Endometrium (tissue), 2 donors: ENCODE measurements around the gene SENP2.
"Not testable (repeated sequence)": the region's sequence is repeated elsewhere in the genome, so short reads cannot be mapped to it uniquely, and the experiment has no call there.

Experiments used
- FAIRE-seq: peaks from 2 replicates; lab custom pipeline; 2012; peaks lifted over from hg19 to GRCh38; lab: Jason Lieb, UNC
- donor health status: control.
- donor health status: control.

Gene SENP2

DNA sequence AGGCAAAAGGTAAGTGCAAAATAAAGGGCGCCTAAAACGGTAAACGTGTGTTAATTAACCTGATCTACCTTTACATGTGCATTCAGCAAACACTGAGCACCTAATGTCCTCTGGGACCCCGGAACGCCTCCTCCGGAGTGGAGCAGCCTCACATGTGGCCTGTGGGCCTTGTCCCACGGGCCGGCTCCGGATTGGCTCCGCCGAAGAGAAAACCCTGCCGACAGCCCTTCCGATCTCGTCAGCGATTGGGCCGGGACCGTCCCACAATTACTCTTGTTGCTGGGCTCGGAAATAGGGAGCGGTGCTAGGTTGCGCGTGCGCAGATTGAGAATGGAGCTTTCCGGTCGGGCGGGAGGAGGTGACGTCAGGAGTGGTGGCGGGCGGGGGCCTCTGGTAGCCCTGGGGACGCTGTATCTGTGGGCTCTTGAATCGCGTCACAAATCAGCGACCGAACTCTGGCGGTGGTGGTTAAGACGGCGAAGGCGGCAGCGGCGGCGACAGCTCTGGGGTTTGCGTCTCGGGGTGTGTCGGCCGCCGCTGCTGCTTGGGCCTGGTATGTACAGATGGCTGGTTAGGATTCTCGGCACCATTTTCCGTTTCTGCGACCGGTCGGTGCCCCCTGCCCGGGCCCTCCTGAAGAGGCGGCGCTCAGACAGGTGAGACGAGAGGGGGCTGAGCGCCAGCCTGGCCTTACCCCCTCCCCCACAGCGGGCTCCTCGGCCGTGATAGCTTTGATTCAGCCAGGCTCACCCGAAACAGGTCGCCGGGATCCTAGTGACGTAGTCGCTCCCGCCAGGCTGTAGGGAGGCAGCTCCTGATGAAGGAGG is at the start of gene SENP2:
Gene SENP2 (plus strand): TSS at position 437 of the 827 bp plus-strand sequence. CDS start 119 bp downstream, at position 556.
- peak; percentile 94 for FAIRE-seq

DNA sequence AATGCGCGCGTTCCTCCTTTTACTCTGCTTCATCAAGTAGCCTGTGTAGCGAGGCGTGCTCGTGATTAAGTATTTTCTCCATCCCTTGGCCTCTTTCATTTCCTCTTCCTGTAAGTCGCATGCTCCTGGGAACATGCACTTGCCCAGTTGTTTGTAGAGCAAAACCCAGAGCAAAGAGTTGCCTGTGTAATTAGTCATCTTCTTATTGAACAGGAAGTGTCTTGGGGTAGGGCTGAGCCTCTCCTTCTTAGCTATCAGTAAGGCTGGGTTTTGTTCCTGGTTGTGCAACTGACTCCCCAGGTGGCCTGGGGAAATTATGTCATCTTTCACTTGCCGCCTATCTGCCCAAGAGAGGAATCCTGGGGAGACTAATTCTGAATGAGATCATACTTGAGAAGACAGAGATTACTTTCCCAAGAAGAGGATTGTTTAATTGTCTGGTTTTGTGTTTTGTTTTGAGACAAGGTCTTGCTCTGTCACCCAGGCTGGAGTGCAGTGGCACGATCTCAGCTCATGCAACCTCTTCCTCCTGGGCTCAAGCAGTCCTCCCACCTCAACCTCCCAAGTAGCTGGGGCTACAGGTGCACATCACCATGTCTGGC is 48.6 kb upstream of the SENP2 start:
- no peak for FAIRE-seq

GRCh38 chr3:185539934-185540333 is 46.2 kb upstream of the SENP2 start:
- no peak for FAIRE-seq

- FAIRE-seq: no peak
Measured at GRCh38 chr3:185540695-185541094, 45.4 kb upstream of the SENP2 start.

DNA sequence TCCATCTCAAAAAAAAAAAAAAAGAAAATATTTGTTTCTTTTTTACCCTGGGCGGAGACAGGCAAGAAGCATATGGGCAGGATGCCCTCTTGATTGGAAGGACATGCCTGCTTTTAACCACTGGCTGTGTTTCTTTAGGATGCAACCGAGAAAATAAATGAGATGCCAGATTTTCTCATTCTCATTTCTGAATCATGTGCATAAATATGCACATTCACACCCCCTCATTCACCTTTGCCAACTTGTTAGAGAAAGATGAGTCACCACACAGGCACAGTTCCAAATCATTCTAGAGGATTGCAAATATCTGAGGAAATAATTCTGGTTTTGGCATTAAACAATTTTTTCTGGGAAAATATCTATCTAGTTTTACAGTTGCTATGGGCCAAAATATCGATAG is 37.0 kb upstream of the SENP2 start:
- no peak for FAIRE-seq

GRCh38 chr3:185549651-185550111 is 36.4 kb upstream of the SENP2 start:
- no peak for FAIRE-seq

- no peak for FAIRE-seq
Measured at GRCh38 chr3:185552358-185552877, 33.7 kb upstream of the SENP2 start, which contains the start of gene LIPH. TSS of gene LIPH (minus strand) at chr3:185552588. CDS start at chr3:185552471, 117 bp downstream.

- FAIRE-seq: no peak
Measured at GRCh38 chr3:185555101-185555501, 31.0 kb upstream of the SENP2 start.

GRCh38 chr3:185555860-185556347 is 30.2 kb upstream of the SENP2 start:
- FAIRE-seq: no peak

GRCh38 chr3:185556640-185557039 is 29.5 kb upstream of the SENP2 start:
- FAIRE-seq: not testable (repeated sequence)

DNA sequence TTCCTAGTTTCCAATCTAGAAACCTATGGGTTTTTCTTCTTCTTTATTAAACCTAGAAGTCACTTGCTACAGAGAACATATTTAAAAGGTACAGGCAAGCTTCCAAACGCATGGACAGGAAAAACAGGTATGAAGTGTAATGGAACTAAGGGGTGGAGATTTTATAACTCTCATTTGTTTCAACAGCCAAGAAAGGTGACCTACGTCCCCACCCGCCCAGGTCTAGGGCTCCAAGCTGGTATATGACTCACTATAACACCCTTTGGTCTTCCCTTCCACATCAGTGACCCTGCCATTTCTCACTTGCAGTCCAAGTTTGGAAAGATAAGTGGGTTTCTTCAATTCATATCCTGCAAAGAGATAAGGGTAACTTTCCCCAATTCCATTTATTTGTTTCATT is 27.7 kb upstream of the SENP2 start:
- FAIRE-seq: no peak

DNA sequence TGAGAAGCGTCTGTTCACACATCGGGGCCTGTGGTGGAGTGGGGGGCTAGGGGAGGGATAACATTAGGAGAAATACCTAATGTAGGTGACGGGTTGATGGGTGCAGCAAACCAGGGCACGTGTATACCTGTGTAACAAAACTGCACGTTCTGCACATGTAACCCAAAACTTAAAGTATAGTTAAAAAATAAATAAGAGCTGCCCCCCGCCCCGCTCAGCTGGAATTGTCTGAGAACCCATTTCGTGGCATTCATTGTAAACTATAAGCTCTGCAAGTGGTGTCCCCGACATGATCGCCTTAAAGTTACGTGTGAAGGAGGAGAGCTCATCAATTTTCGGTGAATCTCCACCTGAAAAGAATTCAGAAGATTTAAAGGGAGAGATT is 26.4 kb upstream of the SENP2 start:
- FAIRE-seq: no peak

GRCh38 chr3:185560676-185561075 is 25.4 kb upstream of the SENP2 start:
- FAIRE-seq: no peak

DNA sequence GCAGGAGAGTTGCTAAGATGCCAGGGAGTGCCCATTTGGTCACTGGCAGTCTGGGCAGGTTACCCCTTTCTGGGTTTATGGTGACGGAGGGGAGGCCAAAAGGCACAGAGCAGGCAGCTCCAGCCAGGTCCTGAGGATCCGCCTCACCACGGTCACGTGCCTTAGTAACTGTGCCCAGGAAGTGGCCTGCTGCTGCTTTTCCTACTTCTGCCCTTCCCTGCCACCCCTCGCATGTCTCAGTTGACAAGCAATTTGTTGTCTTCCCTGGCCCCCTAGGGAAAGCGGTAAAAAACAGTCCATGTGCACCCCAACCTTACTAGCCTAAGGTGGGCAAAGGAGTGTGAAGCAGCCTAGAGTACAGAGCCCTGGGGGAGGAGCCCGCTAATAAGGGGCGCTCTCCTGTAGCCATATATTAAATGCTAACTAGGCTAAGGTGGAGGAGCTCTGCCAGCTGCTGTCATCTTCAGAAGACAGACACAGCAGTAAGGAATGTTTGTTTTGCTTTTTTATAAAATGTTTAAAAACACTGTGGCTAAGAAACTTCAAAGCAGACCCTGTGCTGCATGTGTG is 24.6 kb upstream of the SENP2 start:
- FAIRE-seq: no peak

DNA sequence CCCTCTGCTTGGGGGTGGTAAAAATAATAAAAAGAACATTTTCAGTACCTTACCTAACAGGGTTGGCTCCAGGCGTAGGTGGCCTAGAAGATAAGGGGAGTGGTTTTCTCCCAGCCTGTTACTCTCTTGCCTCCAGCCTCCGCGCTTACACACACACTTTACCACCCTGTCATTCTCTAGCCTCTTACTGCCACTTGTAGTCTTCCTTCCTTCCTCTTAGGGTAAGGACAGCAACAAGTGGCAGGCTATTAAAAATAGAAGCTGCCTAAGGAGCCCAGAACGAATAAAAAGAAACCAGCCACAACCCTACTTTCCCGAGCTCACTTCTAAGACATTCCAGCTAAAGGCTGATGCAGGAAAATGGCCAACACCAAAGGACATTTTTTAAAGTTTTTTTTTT is 24.1 kb upstream of the SENP2 start:
- no peak for FAIRE-seq

- no peak for FAIRE-seq
Measured at GRCh38 chr3:185572183-185572582, 13.9 kb upstream of the SENP2 start.

GRCh38 chr3:185575108-185575869 is 10.8 kb upstream of the SENP2 start:
- not testable (repeated sequence) for FAIRE-seq

DNA sequence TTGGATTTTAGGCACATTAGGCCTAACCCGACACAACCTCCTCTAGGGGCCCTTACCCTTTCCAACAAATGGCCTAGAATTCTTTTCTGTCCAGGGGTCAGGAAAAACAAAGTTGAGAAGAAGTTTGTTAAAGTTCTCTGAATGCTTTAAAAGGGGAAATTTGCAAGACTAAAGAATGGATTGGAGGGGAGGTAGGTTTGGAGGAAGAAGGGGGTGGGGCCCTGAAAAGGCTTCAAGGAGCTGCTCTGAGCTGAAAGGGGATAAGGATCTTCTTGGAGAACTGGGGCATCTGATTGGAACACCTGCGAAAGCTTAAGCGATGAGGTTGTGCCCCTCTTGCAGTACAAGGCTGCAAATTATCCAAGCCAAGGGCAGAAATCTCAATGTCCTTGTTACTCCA is 3.9 kb upstream of the SENP2 start:
- no peak for FAIRE-seq

DNA sequence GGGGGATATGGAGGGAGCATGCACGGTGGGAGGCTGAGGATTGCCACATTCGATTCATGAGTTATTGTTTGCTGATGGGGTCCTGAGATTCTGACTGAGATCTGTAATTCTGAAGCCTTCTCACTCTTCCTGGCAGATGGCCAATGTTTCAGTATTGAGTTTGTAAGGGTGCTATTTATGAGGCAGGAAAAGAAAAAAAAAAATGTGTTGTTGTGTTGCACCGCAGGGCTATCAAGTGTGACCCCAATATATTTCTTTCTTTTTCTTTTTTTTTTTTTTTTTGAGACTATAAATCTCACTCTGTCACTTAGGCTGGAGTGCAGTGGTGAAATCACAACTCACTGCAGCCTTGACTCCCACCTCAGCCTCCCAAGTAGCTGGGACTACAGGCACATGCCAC is 3.2 kb upstream of the SENP2 start:
- FAIRE-seq: no peak

DNA sequence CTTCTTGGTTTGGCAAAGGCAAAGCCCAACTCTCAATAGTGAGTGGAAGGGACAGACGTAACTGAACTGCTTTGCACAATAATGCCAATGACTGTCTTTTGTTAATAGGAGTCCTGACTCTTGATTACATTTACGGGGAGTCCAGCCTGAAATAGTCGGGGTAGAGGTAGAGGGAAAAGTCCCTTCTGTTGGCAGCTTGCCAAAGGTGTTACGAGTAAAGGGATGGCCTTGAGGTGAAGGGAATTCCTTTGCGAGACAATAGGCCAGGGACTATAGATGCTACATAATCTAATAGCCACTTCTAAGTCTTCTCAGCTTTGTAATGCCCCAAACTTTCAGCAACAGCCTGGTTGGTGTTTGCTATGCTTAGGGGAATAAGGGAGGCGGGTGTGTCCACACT is 2.2 kb upstream of the SENP2 start:
- FAIRE-seq: no peak

GRCh38 chr3:185584686-185585085 is 1.4 kb upstream of the SENP2 start:
- no peak for FAIRE-seq

GRCh38 chr3:185585518-185585858 is 607 bp upstream of the SENP2 start:
- no peak for FAIRE-seq
